HFF-Myc (cell line): ENCODE measurements around the gene PDIA5.

Experiments used
- DNase-seq: peaks from one replicate; pipeline ENCODE4 v3.0.0-alpha.2; 2011; ENCODE audit warnings: low read depth; ENCODE audit errors: extremely low read depth
- H3K4me3 ChIP-seq: replicated peaks from 2 replicates; pipeline ENCODE4 v1.5.1; 2011; ENCODE audit warnings: low read depth, mild to moderate bottlenecking, control low read depth, low read length
- CTCF ChIP-seq: IDR thresholded peaks from 2 replicates; pipeline ENCODE4 v1.5.1; 2012; ENCODE audit warnings: mild to moderate bottlenecking, low read depth, low read length, control low read depth; ENCODE audit errors: missing control alignments

The PDIA5 gene

GRCh38 chr3:123076112-123076495 is 9.3 kb downstream of the PDIA5 start:
- H3K4me3 ChIP-seq = no peak overlapping the region
- DNase-seq = no peak
- no peak for TF ChIP-seq CTCF

GRCh38 chr3:123076496-123077418 is 9.9 kb downstream of the PDIA5 start:
- DNase-seq = no peak
- TF ChIP-seq CTCF = no peak
- no peak overlapping the region for H3K4me3 ChIP-seq

GRCh38 chr3:123078101-123078500 is 11.3 kb downstream of the PDIA5 start:
- no peak overlapping the region for H3K4me3 ChIP-seq
- no peak for TF ChIP-seq CTCF
- no peak for DNase-seq

- H3K4me3 ChIP-seq = no peak overlapping the region
- no peak for TF ChIP-seq CTCF
- DNase-seq = no peak
Observed at GRCh38 chr3:123080864-123081562, 14.2 kb downstream of the PDIA5 start.

DNA sequence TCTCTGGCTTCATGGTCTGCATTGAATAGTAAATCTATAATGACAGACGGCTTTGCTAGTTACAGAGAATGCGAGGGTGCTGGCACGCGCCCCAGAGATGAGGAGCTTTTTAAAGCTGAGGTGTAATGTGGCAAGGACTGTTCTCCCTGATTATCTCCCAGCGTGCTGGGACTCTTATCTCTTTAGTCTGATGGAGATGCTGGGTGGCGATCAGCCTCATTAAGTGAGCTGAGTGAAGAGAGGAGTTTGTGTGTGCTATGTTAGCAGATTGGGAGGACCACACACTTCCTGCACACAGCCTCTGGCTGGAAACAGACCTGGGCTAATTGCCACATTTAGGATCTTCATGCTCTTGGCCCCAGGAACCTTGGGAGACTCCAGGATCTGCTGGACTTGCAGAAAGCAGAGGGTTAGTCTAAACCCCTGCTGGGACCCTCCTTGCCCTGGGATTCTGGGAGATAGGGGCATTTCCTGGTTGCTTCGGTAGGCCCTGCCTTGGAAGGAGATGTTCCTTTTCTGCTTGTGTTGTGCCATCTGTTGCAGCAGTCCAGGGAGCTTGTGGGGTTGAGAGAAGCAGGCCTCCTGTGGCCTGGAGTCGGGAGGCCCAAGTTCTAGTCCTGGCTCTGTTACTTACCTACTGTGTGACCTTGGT is 15.0 kb downstream of the PDIA5 start:
- TF ChIP-seq CTCF = no peak
- no peak overlapping the region for H3K4me3 ChIP-seq
- no peak for DNase-seq

GRCh38 chr3:123082370-123083065 is 15.7 kb downstream of the PDIA5 start:
- no peak for TF ChIP-seq CTCF
- DNase-seq = no peak
- no peak overlapping the region for H3K4me3 ChIP-seq
